B cell (primary cell): ENCODE results near the gene ERVK3-1. TPM values are rescaled to one million over a fixed set of nuclear protein-coding genes. Genes with fewer than 3 reads are reported as not detected.

Experiments used
- ATAC-seq: fragments of 200-7000 bp; cut with Tn5 transposase; one replicate; pipeline ENCODE4 v1.10.0; 2021; ENCODE audit warnings: low read depth, mild to moderate bottlenecking, moderate number of reproducible peaks, moderate library complexity
- CTCF ChIA-PET: fragments of 350-600 bp; sonication (Branson Sonifier 250); formaldehyde crosslinking; loops from one replicate; lab custom pipeline; 2021; ENCODE audit warnings: antibody characterized with exemption, inconsistent platforms; lab: Charles Lee
- POLR2A ChIA-PET: fragments of 350-600 bp; sonication (Branson Sonifier 250); formaldehyde crosslinking; loops from one replicate; lab custom pipeline; 2021; ENCODE audit warnings: antibody characterized with exemption; lab: Charles Lee
- DNase-seq: peaks from one replicate; pipeline ENCODE4 v3.0.0; 2013
- H2AFZ ChIP-seq: 2 replicates; pipeline ENCODE4 v1.6.1; 2012; ENCODE audit warnings: mild to moderate bottlenecking, low read depth, low read length; ENCODE audit not compliant: insufficient read depth, poor library complexity, severe bottlenecking
- H3K27ac ChIP-seq, 2 donors: 1 replicate in 1 of 2; 2 replicates in 1 of 2; pipeline ENCODE4 v1.5.1; 2012 to 2013; ENCODE audit warnings: low read length in 2 of 2, mild to moderate bottlenecking in 2 of 2, moderate library complexity in 1 of 2
- H3K27me3 ChIP-seq, 4 experiments: fragments of 200-600 bp in 1 of 4; sonication (generic) in 1 of 4; replicated peaks in 1 of 4; 1 replicate in 2 of 4; 2 replicates in 2 of 4; pipeline versions ENCODE4 v1.6.1 to v1.7.0; 2013 to 2016; ENCODE audit warnings: low read length in 3 of 4, mild to moderate bottlenecking in 2 of 4, mixed read lengths in 1 of 4, moderate library complexity in 1 of 4; ENCODE audit not compliant: insufficient read depth in 4 of 4, control insufficient read depth in 3 of 4; ENCODE audit errors: control extremely low read depth in 1 of 4
- H3K36me3 ChIP-seq, 2 experiments: replicated peaks in 1 of 2; 1 replicate in 1 of 2; 2 replicates in 1 of 2; pipeline versions ENCODE4 v1.6.1 to v1.7.1; 2013; ENCODE audit warnings: low read length in 1 of 2; ENCODE audit not compliant: insufficient read depth in 2 of 2, control insufficient read depth in 1 of 2; ENCODE audit errors: control extremely low read depth in 1 of 2, extremely low read depth in 1 of 2
- H3K4me1 ChIP-seq, 2 donors: fragments of 200-600 bp in 1 of 2; sonication (generic) in 1 of 2; 1 replicate in 1 of 2; 2 replicates in 1 of 2; pipeline versions ENCODE4 v1.5.1 to v1.6.1; 2013 to 2017; ENCODE audit warnings: low read length in 2 of 2; ENCODE audit not compliant: control insufficient read depth in 2 of 2, insufficient read depth in 2 of 2
- H3K4me2 ChIP-seq: replicated peaks from 2 replicates; pipeline ENCODE3; 2012; ENCODE audit warnings: mild to moderate bottlenecking, low read depth, low read length; ENCODE audit not compliant: poor library complexity, severe bottlenecking
- H3K4me3 ChIP-seq, 5 experiments: fragments of 200-600 bp in 1 of 5; sonication (generic) in 1 of 5; 1 replicate in 3 of 5; 2 replicates in 2 of 5; pipeline versions ENCODE4 v1.5.1 to v1.7.0; 2011 to 2016; ENCODE audit warnings: low read length in 4 of 5, mild to moderate bottlenecking in 4 of 5, low read depth in 2 of 5, control low read depth in 1 of 5, moderate library complexity in 1 of 5; ENCODE audit not compliant: insufficient read depth in 1 of 5; ENCODE audit errors: control extremely low read depth in 1 of 5, extremely low read depth in 1 of 5
- H3K79me2 ChIP-seq: fragments of 200-600 bp; sonication (generic); one replicate; pipeline ENCODE4 v1.6.0; 2016; ENCODE audit warnings: low read length; ENCODE audit not compliant: control insufficient read depth, insufficient read depth
- H3K9ac ChIP-seq: fragments of 200-600 bp; sonication (generic); 2 replicates; pipeline ENCODE4 v1.6.1; 2017; ENCODE audit warnings: mild to moderate bottlenecking, low read length, moderate library complexity
- H3K9me3 ChIP-seq, 3 donors: one replicate each; pipeline versions ENCODE4 v1.6.1 to v1.7.1; 2013; ENCODE audit warnings: low read length in 2 of 3; ENCODE audit not compliant: control insufficient read depth in 2 of 3, insufficient read depth in 1 of 3; ENCODE audit errors: control extremely low read depth in 1 of 3
- H4K20me1 ChIP-seq: 2 replicates; pipeline ENCODE4 v1.6.0; 2012; ENCODE audit warnings: mild to moderate bottlenecking, low read length; ENCODE audit not compliant: insufficient read depth, control insufficient read depth, poor library complexity, severe bottlenecking
- H3K27ac Mint-ChIP-seq: one replicate; pipeline ENCODE4 v1.8.0; 2021; ENCODE audit warnings: mixed read lengths
- H3K27me3 Mint-ChIP-seq: one replicate; pipeline ENCODE4 v1.8.0; 2021; ENCODE audit warnings: mixed read lengths
- H3K4me1 Mint-ChIP-seq: one replicate; pipeline ENCODE4 v1.8.0; 2021; ENCODE audit warnings: mixed read lengths
- H3K4me3 Mint-ChIP-seq: one replicate; pipeline ENCODE4 v1.8.0; 2021; ENCODE audit warnings: mixed read lengths
- H3K9me3 Mint-ChIP-seq: one replicate; pipeline ENCODE4 v1.8.0; 2022; ENCODE audit warnings: mixed read lengths; ENCODE audit not compliant: insufficient read depth
- EZH2 ChIP-seq: IDR thresholded peaks from 2 replicates; pipeline ENCODE4 v1.6.1; 2012; ENCODE audit warnings: borderline replicate concordance, low read depth, mild to moderate bottlenecking, moderate library complexity, low read length; ENCODE audit not compliant: insufficient read depth, poor library complexity, severe bottlenecking
- WGBS: methylation state at CpG from one replicate; pipeline ENCODE4 v1.1.5; 2013; ENCODE audit warnings: missing lambda C conversion rate; ENCODE audit not compliant: insufficient coverage; 5-methylcytosine and 5-hydroxymethylcytosine counted together
- intact Hi-C: fragments of 100-400 bp; cut with micrococcal nuclease; formaldehyde crosslinking; loops from one replicate; pipeline ENCODE4 v1.10.0; 2022
- polyA plus RNA-seq: library from polyadenylated mRNA; depleted of rRNA; stranded (reverse); fragments of >200 nt; gene quantifications from 2 replicates; pipeline ENCODE4 v1.2.3, GENCODE V29; 2012
- total RNA-seq, 2 donors: library from RNA; stranded (reverse); fragments of 120-200 nt in 1 of 2; gene quantifications; 1 replicate in 1 of 2; 2 replicates in 1 of 2; pipeline versions ENCODE4 v1.2.3 to v1.2.4, GENCODE V29; 2013 to 2022
- TF ChIP-seq, protein P1 (sequence below): fragments of 200-600 bp; IDR thresholded peaks from one replicate; pipeline ENCODE4 v1.8.0; 2022; ENCODE audit warnings: antibody characterized with exemption, mild to moderate bottlenecking

Gene ERVK3-1
- total and polyA plus RNA-seq, 2 donors (not counting 1 experiment from before 2014, with no cell fraction given): 79.0 to 80.7 TPM

DNA sequence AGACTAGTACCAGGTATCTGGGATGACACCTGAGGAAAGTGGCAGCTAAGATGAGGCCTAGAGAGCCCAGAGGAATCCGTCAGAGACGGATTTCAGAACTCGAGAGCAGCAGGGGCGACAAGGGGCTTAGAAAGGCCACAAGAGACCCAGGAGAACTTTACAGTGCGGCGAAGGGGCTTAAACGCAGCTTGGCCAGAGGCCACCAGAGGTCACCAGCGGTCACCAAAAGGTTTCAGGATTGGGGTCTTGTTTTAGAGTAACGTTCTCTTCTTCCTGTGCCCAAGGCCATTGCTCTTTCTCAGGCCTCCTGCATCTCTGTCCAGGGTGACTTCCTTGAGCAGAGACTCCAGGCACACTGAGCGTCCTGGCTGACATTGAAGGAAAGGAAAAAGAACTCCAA is 23.8 kb downstream of the ERVK3-1 start:
- CTCF ChIA-PET: interaction anchor here (1.4 to 2.4 kb wide), 2 partner anchors 34 to 191 kb away, joined by 3 to 10 read pairs; partner anchors contain the start of genes ZBTB45 and ZNF497
- TF ChIP-seq, protein P1, sequence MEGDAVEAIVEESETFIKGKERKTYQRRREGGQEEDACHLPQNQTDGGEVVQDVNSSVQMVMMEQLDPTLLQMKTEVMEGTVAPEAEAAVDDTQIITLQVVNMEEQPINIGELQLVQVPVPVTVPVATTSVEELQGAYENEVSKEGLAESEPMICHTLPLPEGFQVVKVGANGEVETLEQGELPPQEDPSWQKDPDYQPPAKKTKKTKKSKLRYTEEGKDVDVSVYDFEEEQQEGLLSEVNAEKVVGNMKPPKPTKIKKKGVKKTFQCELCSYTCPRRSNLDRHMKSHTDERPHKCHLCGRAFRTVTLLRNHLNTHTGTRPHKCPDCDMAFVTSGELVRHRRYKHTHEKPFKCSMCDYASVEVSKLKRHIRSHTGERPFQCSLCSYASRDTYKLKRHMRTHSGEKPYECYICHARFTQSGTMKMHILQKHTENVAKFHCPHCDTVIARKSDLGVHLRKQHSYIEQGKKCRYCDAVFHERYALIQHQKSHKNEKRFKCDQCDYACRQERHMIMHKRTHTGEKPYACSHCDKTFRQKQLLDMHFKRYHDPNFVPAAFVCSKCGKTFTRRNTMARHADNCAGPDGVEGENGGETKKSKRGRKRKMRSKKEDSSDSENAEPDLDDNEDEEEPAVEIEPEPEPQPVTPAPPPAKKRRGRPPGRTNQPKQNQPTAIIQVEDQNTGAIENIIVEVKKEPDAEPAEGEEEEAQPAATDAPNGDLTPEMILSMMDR: no peak
- TF ChIP-seq EZH2: no peak
- intact Hi-C loops: loop anchor here (5.0 kb wide), 1 partner anchor 123 kb away; the partner anchor contains the start of gene ZNF324B
- Histone ChIP-seq H4K20me1 (no peaks in the 10 kb centered on the region), H3K36me3 (no peaks in the 10 kb centered on the region), H3K9me3 (no peaks in the 10 kb centered on the region), H3K27ac (no peak overlapping the region), H3K27me3 (no peaks in the 10 kb centered on the region), H2AFZ (no peak overlapping the region), H3K79me2 (peaks cover 41% of the 10 kb centered on the region), H3K4me3 (no peak overlapping the region), H3K9ac (no peak overlapping the region), H3K4me1 (peaks cover 11 to 23% of the 10 kb centered on the region in 2 donors), H3K4me2 (no peak overlapping the region)
- DNase-seq (peak; percentile 33), ATAC-seq (no peak)
- POLR2A ChIA-PET: interaction anchor here (1.0 kb wide), 1 partner anchor 34 kb away, joined by 3 read pairs; the partner anchor contains the start of gene ZNF497
- H3K4me1 Mint-ChIP-seq: no peaks in the 10 kb centered on the region
- no peaks in the 10 kb centered on the region for H3K9me3 Mint-ChIP-seq
- no peak overlapping the region for H3K4me3 Mint-ChIP-seq
- H3K27me3 Mint-ChIP-seq: no peaks in the 10 kb centered on the region
- H3K27ac Mint-ChIP-seq: no peak overlapping the region
- WGBS: 69% methylated on average over 9 of the region's 10 CpGs

DNA sequence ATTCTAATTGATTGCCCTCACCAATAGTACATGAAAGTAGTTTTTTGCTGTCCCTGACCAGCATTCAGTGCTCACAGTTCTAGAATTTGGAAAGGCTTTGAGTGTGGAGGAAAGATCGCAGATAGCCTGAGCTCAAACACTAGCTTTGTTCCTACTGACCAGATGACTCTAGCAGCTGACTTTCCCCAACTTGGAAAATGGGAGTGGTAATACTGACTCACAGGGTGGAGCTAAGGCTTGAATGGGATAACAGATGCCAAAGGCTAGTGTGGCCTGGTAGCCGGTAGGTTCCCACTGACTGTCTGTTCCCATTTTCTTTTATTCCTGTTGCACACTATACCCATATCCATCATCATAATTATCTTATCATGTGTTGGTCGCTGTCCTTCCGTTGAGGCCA is 25.3 kb downstream of the ERVK3-1 start:
- no peak overlapping the region for H3K9ac ChIP-seq
- H3K4me1 Mint-ChIP-seq: no peaks in the 10 kb centered on the region
- peaks cover 11 to 23% of the 10 kb centered on the region in 2 donors for H3K4me1 ChIP-seq
- peaks cover 45% of the 10 kb centered on the region for H3K79me2 ChIP-seq
- H3K36me3 ChIP-seq: peaks cover 2 to 8% of the 10 kb centered on the region in 2 experiments
- TF ChIP-seq, protein P1: no peak
- no peak for TF ChIP-seq EZH2
- CTCF ChIA-PET: interaction anchor here (1.0 to 2.4 kb wide), 2 partner anchors 188 to 189 kb away, joined by 4 to 10 read pairs; partner anchors contain the start of gene ZBTB45
- no peak overlapping the region for H3K27ac ChIP-seq
- H3K4me3 Mint-ChIP-seq: no peak overlapping the region
- intact Hi-C loops: no loop called here
- no peaks in the 10 kb centered on the region for H3K27me3 Mint-ChIP-seq
- H3K4me3 ChIP-seq: no peak overlapping the region
- H2AFZ ChIP-seq: no peak overlapping the region
- H3K9me3 Mint-ChIP-seq: no peaks in the 10 kb centered on the region
- no peak overlapping the region for H3K4me2 ChIP-seq
- no peaks in the 10 kb centered on the region for H4K20me1 ChIP-seq
- peaks cover 0 to 3% (median 0%) of the 10 kb centered on the region in 3 donors for H3K9me3 ChIP-seq
- no peak for ATAC-seq
- no peak for DNase-seq
- 100% methylated on average over 4 of the region's 4 CpGs for WGBS
- POLR2A ChIA-PET: no interaction called here
- no peaks in the 10 kb centered on the region for H3K27me3 ChIP-seq
- no peak overlapping the region for H3K27ac Mint-ChIP-seq
